HG03354 (cell line): ENCODE data around the gene ALKBH3.

ENCODE experiments used
- ATAC-seq: cut with Tn5 transposase; IDR thresholded peaks from one replicate; pipeline ENCODE4 v1.9.1; 2021; ENCODE audit warnings: mild to moderate bottlenecking; ENCODE audit not compliant: unreplicated experiment, poor library complexity, severe bottlenecking

ALKBH3 gene

GRCh38 chr11:43933608-43934551, 53.2 kb downstream of the ALKBH3 start:
- no peak for ATAC-seq

- no peak for ATAC-seq
These were observed 54.2 kb downstream of the ALKBH3 start for GRCh38 chr11:43934601-43935423.

- no peak for ATAC-seq
These were observed 54.9 kb downstream of the ALKBH3 start for GRCh38 chr11:43935424-43935979.

GRCh38 chr11:43936076-43936475, 55.4 kb downstream of the ALKBH3 start:
- no peak for ATAC-seq

GRCh38 chr11:43937434-43938411, 57.1 kb downstream of the ALKBH3 start:
- ATAC-seq, result no peak

- ATAC-seq, result no peak
These were observed 60.8 kb downstream of the ALKBH3 start for GRCh38 chr11:43941257-43941994.

- ATAC-seq, result no peak
These were observed 62.2 kb downstream of the ALKBH3 start for GRCh38 chr11:43942662-43943371.

- ATAC-seq, result no peak
These were observed 62.8 kb downstream of the ALKBH3 start for GRCh38 chr11:43943372-43943930.

- no peak for ATAC-seq
These were observed 63.5 kb downstream of the ALKBH3 start for GRCh38 chr11:43943931-43944751.

- no peak for ATAC-seq
These were observed 64.2 kb downstream of the ALKBH3 start for GRCh38 chr11:43944761-43945311.

- ATAC-seq, result no peak
These were observed 66.4 kb downstream of the ALKBH3 start for GRCh38 chr11:43947003-43947500.

GRCh38 chr11:43947815-43948214, 67.2 kb downstream of the ALKBH3 start:
- no peak for ATAC-seq

- ATAC-seq, result no peak
These were observed 68.0 kb downstream of the ALKBH3 start for GRCh38 chr11:43948341-43949225.

- ATAC-seq, result no peak
These were observed 69.8 kb downstream of the ALKBH3 start for GRCh38 chr11:43950311-43950855.

- no peak for ATAC-seq
These were observed 70.6 kb downstream of the ALKBH3 start for GRCh38 chr11:43951231-43951630.
